IPS-18a (cell line): Measurements from ENCODE around the gene TMEM108.

Experiments used
- H3K27ac ChIP-seq: one replicate; pipeline ENCODE4 v1.5.1; 2013; ENCODE audit warnings: low read length
- H3K27me3 ChIP-seq: one replicate; pipeline ENCODE4 v1.6.1; 2013; ENCODE audit warnings: mild to moderate bottlenecking, low read length; ENCODE audit not compliant: control insufficient read depth, insufficient read depth
- H3K36me3 ChIP-seq: one replicate; pipeline ENCODE4 v1.6.1; 2013; ENCODE audit warnings: low read depth, low read length; ENCODE audit not compliant: control insufficient read depth
- H3K4me1 ChIP-seq: one replicate; pipeline ENCODE4 v1.6.1; 2013; ENCODE audit warnings: low read depth, low read length; ENCODE audit not compliant: control insufficient read depth
- H3K4me3 ChIP-seq: one replicate; pipeline ENCODE4 v1.5.1; 2013; ENCODE audit warnings: low read length
- H3K9ac ChIP-seq: one replicate; pipeline ENCODE4 v1.6.1; 2013; ENCODE audit warnings: mild to moderate bottlenecking, low read length, moderate library complexity
- H3K9me3 ChIP-seq: one replicate; pipeline ENCODE4 v1.6.1; 2013; ENCODE audit warnings: low read depth, low read length; ENCODE audit not compliant: control insufficient read depth

Gene TMEM108

GRCh38 chr3:133367956-133368355 lies 329.8 kb downstream of the TMEM108 start:
- Histone ChIP-seq H3K27me3 (no peaks in the 10 kb centered on the region), H3K36me3 (no peaks in the 10 kb centered on the region), H3K4me1 (no peaks in the 10 kb centered on the region), H3K9ac (no peak overlapping the region), H3K9me3 (no peaks in the 10 kb centered on the region), H3K4me3 (no peak overlapping the region), H3K27ac (no peak overlapping the region)

GRCh38 chr3:133368371-133369067 lies 330.3 kb downstream of the TMEM108 start:
- no peaks in the 10 kb centered on the region for H3K4me1 ChIP-seq
- H3K36me3 ChIP-seq = no peaks in the 10 kb centered on the region
- H3K27ac ChIP-seq = no peak overlapping the region
- no peak overlapping the region for H3K9ac ChIP-seq
- H3K4me3 ChIP-seq = no peak overlapping the region
- no peaks in the 10 kb centered on the region for H3K9me3 ChIP-seq
- H3K27me3 ChIP-seq = no peaks in the 10 kb centered on the region

- H3K9ac ChIP-seq = no peak overlapping the region
- no peaks in the 10 kb centered on the region for H3K27me3 ChIP-seq
- H3K4me1 ChIP-seq = no peaks in the 10 kb centered on the region
- no peak overlapping the region for H3K4me3 ChIP-seq
- H3K27ac ChIP-seq = no peak overlapping the region
- no peaks in the 10 kb centered on the region for H3K36me3 ChIP-seq
- H3K9me3 ChIP-seq = no peaks in the 10 kb centered on the region
Observed at GRCh38 chr3:133369068-133369440, 330.9 kb downstream of the TMEM108 start.

- no peaks in the 10 kb centered on the region for H3K9me3 ChIP-seq
- H3K9ac ChIP-seq = no peak overlapping the region
- H3K4me1 ChIP-seq = peaks cover 13% of the 10 kb centered on the region
- H3K36me3 ChIP-seq = no peaks in the 10 kb centered on the region
- no peak overlapping the region for H3K4me3 ChIP-seq
- no peak overlapping the region for H3K27ac ChIP-seq
- H3K27me3 ChIP-seq = no peaks in the 10 kb centered on the region
Observed at GRCh38 chr3:133371181-133371580, 333.0 kb downstream of the TMEM108 start.

- Histone ChIP-seq H3K27me3 (no peaks in the 10 kb centered on the region), H3K4me1 (peaks cover 13% of the 10 kb centered on the region), H3K9ac (no peak overlapping the region), H3K27ac (no peak overlapping the region), H3K36me3 (no peaks in the 10 kb centered on the region), H3K9me3 (no peaks in the 10 kb centered on the region), H3K4me3 (no peak overlapping the region)
Observed at GRCh38 chr3:133371676-133372075, 333.5 kb downstream of the TMEM108 start.

GRCh38 chr3:133374708-133375402 lies 336.7 kb downstream of the TMEM108 start:
- no peak overlapping the region for H3K4me3 ChIP-seq
- H3K4me1 ChIP-seq = peaks cover 13% of the 10 kb centered on the region
- H3K9ac ChIP-seq = no peak overlapping the region
- no peaks in the 10 kb centered on the region for H3K27me3 ChIP-seq
- H3K9me3 ChIP-seq = no peaks in the 10 kb centered on the region
- H3K36me3 ChIP-seq = no peaks in the 10 kb centered on the region
- no peak overlapping the region for H3K27ac ChIP-seq

- no peak overlapping the region for H3K4me3 ChIP-seq
- H3K9me3 ChIP-seq = no peaks in the 10 kb centered on the region
- no peaks in the 10 kb centered on the region for H3K27me3 ChIP-seq
- H3K36me3 ChIP-seq = no peaks in the 10 kb centered on the region
- peaks cover 13% of the 10 kb centered on the region for H3K4me1 ChIP-seq
- H3K27ac ChIP-seq = no peak overlapping the region
- H3K9ac ChIP-seq = no peak overlapping the region
Observed at GRCh38 chr3:133375403-133375745, 337.2 kb downstream of the TMEM108 start.

- no peaks in the 10 kb centered on the region for H3K27me3 ChIP-seq
- peaks cover 13% of the 10 kb centered on the region for H3K4me1 ChIP-seq
- H3K36me3 ChIP-seq = no peaks in the 10 kb centered on the region
- no peak overlapping the region for H3K27ac ChIP-seq
- H3K9me3 ChIP-seq = no peaks in the 10 kb centered on the region
- no peak overlapping the region for H3K4me3 ChIP-seq
- H3K9ac ChIP-seq = no peak overlapping the region
Observed at GRCh38 chr3:133376810-133377209, 338.6 kb downstream of the TMEM108 start.

GRCh38 chr3:133377396-133377795 lies 339.2 kb downstream of the TMEM108 start:
- no peaks in the 10 kb centered on the region for H3K9me3 ChIP-seq
- H3K4me1 ChIP-seq = peaks cover 13% of the 10 kb centered on the region
- no peak overlapping the region for H3K27ac ChIP-seq
- no peaks in the 10 kb centered on the region for H3K27me3 ChIP-seq
- H3K4me3 ChIP-seq = no peak overlapping the region
- H3K36me3 ChIP-seq = no peaks in the 10 kb centered on the region
- H3K9ac ChIP-seq = no peak overlapping the region

GRCh38 chr3:133379926-133380325 lies 341.7 kb downstream of the TMEM108 start:
- no peaks in the 10 kb centered on the region for H3K36me3 ChIP-seq
- H3K27me3 ChIP-seq = no peaks in the 10 kb centered on the region
- H3K4me1 ChIP-seq = peaks cover 13% of the 10 kb centered on the region
- H3K9me3 ChIP-seq = no peaks in the 10 kb centered on the region
- no peak overlapping the region for H3K27ac ChIP-seq
- H3K4me3 ChIP-seq = no peak overlapping the region
- no peak overlapping the region for H3K9ac ChIP-seq

GRCh38 chr3:133380481-133381225 lies 342.5 kb downstream of the TMEM108 start:
- Histone ChIP-seq H3K36me3 (no peaks in the 10 kb centered on the region), H3K9me3 (no peaks in the 10 kb centered on the region), H3K4me1 (peaks cover 5% of the 10 kb centered on the region), H3K27me3 (no peaks in the 10 kb centered on the region), H3K9ac (no peak overlapping the region), H3K27ac (no peak overlapping the region), H3K4me3 (no peak overlapping the region)
